GM19328 (cell line): Measurements from ENCODE around the gene GNE.
"Not testable (repeated sequence)": the region's sequence is repeated elsewhere in the genome, so short reads cannot be mapped to it uniquely, and the experiment has no call there.

ENCODE experiments used
- ATAC-seq: cut with Tn5 transposase; IDR thresholded peaks from one replicate; pipeline ENCODE4 v1.9.1; 2021; ENCODE audit warnings: mild to moderate bottlenecking, moderate library complexity; ENCODE audit not compliant: unreplicated experiment

Gene GNE, protein sequence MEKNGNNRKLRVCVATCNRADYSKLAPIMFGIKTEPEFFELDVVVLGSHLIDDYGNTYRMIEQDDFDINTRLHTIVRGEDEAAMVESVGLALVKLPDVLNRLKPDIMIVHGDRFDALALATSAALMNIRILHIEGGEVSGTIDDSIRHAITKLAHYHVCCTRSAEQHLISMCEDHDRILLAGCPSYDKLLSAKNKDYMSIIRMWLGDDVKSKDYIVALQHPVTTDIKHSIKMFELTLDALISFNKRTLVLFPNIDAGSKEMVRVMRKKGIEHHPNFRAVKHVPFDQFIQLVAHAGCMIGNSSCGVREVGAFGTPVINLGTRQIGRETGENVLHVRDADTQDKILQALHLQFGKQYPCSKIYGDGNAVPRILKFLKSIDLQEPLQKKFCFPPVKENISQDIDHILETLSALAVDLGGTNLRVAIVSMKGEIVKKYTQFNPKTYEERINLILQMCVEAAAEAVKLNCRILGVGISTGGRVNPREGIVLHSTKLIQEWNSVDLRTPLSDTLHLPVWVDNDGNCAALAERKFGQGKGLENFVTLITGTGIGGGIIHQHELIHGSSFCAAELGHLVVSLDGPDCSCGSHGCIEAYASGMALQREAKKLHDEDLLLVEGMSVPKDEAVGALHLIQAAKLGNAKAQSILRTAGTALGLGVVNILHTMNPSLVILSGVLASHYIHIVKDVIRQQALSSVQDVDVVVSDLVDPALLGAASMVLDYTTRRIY

GRCh38 chr9:36258208-36258995 is at the start of gene GNE:
GNE (minus strand) TSS chr9:36258448; CDS start chr9:36249355, 9,093 bp downstream.
- peak; percentile 75 for ATAC-seq

DNA sequence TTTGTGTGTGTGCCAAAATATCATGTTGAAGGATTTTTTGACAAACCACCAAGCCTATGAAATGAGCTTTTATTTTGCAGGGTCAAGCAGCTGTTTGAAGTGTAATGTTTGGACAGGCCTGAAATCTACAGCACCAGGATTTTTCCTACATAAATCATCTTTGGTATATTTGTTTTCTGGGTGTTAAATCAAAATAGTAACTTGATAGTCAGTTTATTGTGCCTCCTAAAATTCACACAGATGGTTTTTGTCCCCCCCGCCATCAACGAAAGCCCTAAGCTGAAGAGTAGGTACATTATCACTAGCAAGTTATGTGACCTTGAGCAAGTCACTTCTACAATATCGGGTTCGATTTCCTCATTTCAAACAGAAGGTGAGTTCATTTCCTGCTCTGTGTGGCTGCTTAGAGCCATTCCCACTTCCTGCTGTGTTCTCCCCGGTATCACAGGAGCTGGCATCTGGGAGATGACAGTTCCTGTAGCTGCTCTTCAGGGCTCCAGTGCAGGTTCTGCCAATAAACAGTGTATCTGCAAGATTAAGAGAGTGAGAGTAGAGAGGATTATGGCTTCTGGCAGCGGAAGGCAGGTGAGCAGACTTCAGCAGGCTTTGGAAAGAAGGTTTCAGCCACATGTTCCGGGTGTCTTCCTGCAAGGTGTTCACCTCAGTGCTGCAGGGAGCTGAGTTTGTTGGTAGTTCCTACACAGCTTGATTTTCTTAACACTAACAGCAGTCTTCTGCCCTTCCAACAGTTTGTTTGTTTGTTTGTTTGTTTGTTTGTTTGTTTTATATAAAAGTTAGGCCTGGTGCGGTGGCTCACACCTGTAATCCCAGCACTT is 48.4 kb upstream of the GNE start:
- no peak for ATAC-seq

DNA sequence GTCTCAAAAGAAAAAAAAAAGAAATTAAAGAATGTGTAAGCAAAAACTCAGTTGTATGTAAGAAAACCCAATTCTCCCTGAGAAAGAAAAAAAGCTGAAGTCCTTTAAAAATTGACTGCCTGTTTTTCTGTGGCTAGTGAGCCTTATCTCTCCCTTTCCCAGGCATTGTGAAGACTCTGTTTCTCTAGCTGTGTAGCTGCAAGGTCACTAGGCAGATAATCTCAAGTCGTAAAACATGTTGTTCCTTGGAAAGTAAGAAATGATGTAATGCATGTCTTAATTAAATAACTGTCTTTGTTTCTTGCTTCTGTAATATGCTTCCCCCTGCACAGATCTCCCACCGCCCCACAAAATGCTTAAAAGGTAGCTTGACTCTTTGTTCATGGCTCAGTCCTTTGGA is 46.1 kb upstream of the GNE start:
- ATAC-seq = not testable (repeated sequence)

- ATAC-seq = no peak
Observed at GRCh38 chr9:36301227-36301626, 43.0 kb upstream of the GNE start.

GRCh38 chr9:36298566-36298965 is 40.3 kb upstream of the GNE start:
- no peak for ATAC-seq

DNA sequence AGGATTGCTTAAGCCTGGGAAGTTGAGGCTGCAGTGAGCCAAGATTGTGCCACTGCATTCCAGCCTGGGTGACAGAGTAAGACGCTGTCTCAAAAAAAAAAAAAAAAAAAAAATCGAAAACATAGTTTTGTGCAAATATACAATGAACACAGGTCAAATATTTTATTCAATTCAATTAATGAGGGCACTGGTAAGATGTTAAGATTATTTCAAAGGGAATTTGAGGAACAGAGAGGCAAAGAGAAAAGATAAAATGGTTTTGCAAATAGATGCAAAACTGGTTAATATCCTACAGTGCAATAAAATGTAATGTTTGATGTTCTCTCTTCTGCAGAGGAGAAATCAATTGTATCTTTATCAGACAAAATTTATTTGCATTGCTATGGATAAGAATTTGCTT is 39.5 kb upstream of the GNE start:
- ATAC-seq = no peak

DNA sequence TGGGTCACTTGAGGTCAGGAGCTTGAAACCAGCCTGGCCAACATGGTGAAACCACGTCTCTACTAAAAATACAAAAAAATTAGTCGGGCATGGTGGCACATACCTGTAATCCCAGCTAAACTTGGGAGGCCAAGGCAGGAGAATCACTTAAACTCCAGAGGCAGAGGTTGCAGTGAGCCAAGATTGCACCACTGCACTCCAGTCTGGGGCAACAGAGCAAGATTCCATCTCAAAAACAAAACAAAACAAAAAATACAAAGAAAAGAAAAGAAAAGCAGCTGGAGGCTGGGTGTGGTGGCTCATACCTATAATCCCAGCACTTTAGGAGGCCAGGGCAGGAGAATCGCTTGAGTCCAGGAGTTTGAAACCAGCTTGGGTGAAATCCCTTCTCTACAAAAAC is 36.7 kb upstream of the GNE start:
- ATAC-seq = not testable (repeated sequence)

GRCh38 chr9:36293918-36294317 is 35.7 kb upstream of the GNE start:
- ATAC-seq = no peak

GRCh38 chr9:36293171-36293570 is 34.9 kb upstream of the GNE start:
- ATAC-seq = no peak

GRCh38 chr9:36292641-36293040 is 34.4 kb upstream of the GNE start:
- no peak for ATAC-seq

- no peak for ATAC-seq
Observed at GRCh38 chr9:36290996-36291395, 32.7 kb upstream of the GNE start.

DNA sequence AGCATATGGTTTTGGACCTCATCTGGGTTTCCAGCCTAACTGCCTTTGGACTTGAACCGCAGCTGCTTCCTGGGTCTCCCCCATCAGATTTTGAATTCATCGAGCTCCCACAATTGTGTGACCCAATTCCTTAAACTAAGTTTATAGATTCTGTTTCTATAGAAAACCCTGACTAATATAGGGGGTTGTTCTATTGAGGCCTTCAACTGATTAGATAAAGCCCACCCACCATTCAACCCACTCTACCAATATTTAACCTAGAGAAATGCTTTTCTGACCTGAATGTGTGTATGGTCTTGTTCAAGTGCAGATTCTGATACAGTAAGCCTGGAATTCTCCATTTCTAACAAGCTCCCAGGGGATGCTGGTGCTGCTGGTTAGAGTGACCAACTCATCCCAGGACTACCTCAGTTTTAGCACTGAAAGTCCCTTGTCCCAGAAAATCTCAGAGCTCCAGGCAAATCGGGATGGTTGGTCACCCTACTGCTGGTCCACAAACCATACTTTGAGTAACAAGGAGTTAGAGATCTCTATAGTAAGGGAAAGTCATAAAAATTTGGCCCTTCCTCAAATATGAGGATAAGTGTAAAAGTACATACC is 31.7 kb upstream of the GNE start:
- ATAC-seq = no peak

- ATAC-seq = no peak
Observed at GRCh38 chr9:36288070-36288469, 29.8 kb upstream of the GNE start.

- ATAC-seq = no peak
Observed at GRCh38 chr9:36286388-36286787, 28.1 kb upstream of the GNE start.

DNA sequence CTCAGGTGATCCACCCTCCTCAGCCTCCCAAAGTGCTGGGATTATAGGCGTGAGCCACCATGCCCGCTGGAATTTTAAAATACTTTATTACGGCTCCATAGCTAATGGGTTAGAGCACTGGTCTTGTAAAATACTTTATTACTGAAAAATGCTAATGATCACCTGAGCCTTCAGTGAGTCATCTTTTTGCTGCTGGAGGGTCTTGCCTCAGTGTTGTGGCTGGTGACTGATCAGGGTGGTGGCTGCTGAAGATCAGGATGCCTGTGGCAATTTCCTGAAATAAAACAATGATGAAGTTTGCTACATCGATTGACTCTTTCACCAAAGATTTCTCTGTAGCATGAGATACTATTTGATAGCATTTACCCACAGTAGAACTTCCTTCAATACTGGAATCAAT is 26.0 kb upstream of the GNE start:
- no peak for ATAC-seq

DNA sequence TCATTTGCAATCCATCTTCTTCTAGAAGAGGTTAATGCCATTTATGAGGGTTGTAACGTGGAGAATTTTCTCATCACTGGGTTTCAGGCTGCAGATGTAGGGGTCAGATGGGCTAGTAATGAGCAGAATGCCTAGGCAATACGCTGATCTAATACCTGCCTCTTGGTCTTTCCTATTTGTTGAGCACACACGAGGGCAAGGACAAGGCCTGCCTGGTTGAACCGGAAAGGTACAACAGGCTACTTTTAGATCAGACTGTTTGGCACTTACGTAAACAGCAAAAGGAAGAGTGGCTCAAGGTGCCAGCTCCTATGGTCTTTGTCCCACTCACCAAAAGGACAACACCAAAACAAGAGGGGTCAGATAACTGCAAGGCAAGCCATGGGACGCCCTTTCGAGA is 24.0 kb upstream of the GNE start:
- no peak for ATAC-seq

DNA sequence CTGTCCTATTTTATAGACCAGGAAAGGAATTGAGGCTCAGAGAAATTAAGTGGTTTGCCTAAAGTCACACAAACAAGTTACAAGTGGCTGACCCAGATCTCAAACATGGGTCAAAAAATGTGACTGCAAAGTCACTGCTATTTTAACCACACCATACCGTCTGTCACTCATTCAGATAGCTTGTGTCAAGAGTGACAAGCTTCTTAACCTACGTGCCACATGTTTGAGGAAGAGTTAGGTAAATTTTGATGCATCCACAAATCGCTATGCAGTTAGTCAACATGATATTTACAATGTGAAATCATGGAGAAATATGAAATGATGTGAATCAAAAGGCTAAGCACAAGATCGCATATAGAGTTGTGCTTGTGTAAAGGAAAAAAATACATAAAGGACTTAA is 22.7 kb upstream of the GNE start:
- no peak for ATAC-seq

DNA sequence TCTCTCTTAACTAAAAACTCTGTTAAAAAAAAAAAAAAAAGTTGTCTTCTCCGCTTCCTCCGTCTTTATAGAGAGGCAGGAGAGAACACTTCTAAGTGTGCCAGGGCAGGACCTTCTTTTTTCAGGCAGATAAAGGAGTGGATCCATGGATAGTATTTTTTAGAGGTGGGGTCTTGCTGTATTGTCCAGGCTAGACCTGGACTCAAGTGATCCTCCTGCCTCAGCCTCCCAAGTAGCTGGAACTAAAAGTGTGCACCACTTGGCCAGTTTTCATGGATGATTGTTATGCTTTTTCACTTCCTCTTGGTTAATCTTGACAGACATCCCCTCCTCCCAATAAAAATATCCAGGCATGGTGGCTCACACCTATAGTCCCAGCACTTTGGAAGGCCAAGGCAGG is 20.0 kb upstream of the GNE start:
- no peak for ATAC-seq

DNA sequence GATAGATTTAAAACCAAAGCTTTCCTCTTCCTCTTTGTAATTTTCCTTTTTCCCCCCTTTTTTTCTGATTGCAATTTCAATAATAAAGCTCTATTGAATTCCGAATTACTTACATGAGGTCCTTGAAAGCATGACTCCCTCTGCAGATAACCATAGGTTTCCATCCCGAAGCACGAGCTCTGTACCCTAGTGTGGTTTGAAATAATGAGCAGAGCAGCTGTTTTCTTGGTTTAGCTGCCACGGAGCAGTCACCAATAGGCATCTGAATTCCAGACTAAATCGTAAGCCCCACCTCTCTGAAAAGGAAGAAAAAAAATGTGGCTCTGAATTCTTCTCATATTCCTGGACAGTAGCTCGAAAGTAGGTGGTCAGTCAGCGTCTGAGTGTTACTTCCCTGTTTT is 18.5 kb upstream of the GNE start:
- ATAC-seq = no peak

- no peak for ATAC-seq
Observed at GRCh38 chr9:36276254-36276653, 18.0 kb upstream of the GNE start.
